GM12878 (cell line): ENCODE results near the gene LRP1B. TPM values are rescaled to one million over a fixed set of nuclear protein-coding genes. Genes with fewer than 3 reads are reported as not detected.

Experiments used
- BACH1 ChIP-seq: fragments of 450-650 bp; IDR thresholded peaks from 2 replicates; pipeline ENCODE4 v1.6.1; 2017; ENCODE audit warnings: mild to moderate bottlenecking, borderline replicate concordance
- CUX1 ChIP-seq: IDR thresholded peaks from 2 replicates; pipeline ENCODE4 v1.6.1; 2012; ENCODE audit warnings: improper control_type of control experiment, low read depth, low read length; ENCODE audit not compliant: insufficient replicate concordance
- E2F8 ChIP-seq: fragments of 450-650 bp; IDR thresholded peaks from 2 replicates; pipeline ENCODE4 v1.6.1; 2018; ENCODE audit warnings: mild to moderate bottlenecking, low read depth, moderate library complexity; ENCODE audit not compliant: partially characterized antibody
- FOXK2 ChIP-seq: fragments of 450-650 bp; IDR thresholded peaks from 2 replicates; pipeline ENCODE4 v1.6.1; 2017; ENCODE audit warnings: mild to moderate bottlenecking, moderate library complexity
- HSF1 ChIP-seq: fragments of 150-350 bp; IDR thresholded peaks from 2 replicates; pipeline ENCODE4 v1.6.1; 2014; ENCODE audit warnings: mild to moderate bottlenecking, low read depth, low read length
- NRF1 ChIP-seq: conservative IDR thresholded peaks from 2 replicates; pipeline ENCODE4 v1.6.1; 2011; ENCODE audit warnings: mild to moderate bottlenecking, low read depth, low read length, improper control_type of control experiment
- POLR2A ChIP-seq: IDR thresholded peaks from 2 replicates; pipeline ENCODE4 v1.6.1; 2011; ENCODE audit warnings: low read depth, mild to moderate bottlenecking, low read length
- SMAD5 ChIP-seq: IDR thresholded peaks from 2 replicates; pipeline ENCODE4 v1.6.1; 2016; ENCODE audit warnings: antibody characterized with exemption, low read depth
- STAT1 ChIP-seq: fragments of 450-650 bp; conservative IDR thresholded peaks from 2 replicates; pipeline ENCODE4 v1.6.1; 2014; ENCODE audit warnings: antibody characterized with exemption, mild to moderate bottlenecking
- TBL1XR1 ChIP-seq: IDR thresholded peaks from 2 replicates; pipeline ENCODE4 v1.6.1; 2012; ENCODE audit warnings: low read depth, low read length, improper control_type of control experiment
- ZSCAN29 ChIP-seq: fragments of 450-650 bp; IDR thresholded peaks from 2 replicates; pipeline ENCODE4 v1.6.1; 2017; ENCODE audit warnings: mild to moderate bottlenecking, moderate library complexity
- polyA plus RNA-seq, 11 experiments: library from polyadenylated mRNA; depleted of rRNA in 4 of 11; unstranded in 6 of 11; stranded (reverse) in 5 of 11; fragments of >200 nt; fragmentation: Nextera tagmentation in 4 of 11; fragmentation: Illumina TruSeq in 1 of 11; extraction: Ambion mirVana in 4 of 11; extraction: Trizol in 1 of 11; gene quantifications; 1 replicate in 1 of 11; 2 replicates in 10 of 11; pipeline versions ENCODE4 v1.2.1 to v1.2.3, GENCODE V29; 2011 to 2016; ENCODE audit warnings: inconsistent platforms in 2 of 11, missing spikeins in 2 of 11, low read depth in 1 of 11
- total RNA-seq, 4 experiments: library from RNA; depleted of rRNA in 3 of 4; stranded (reverse); fragments of >200 nt in 3 of 4; fragmentation: Illumina TruSeq in 1 of 4; extraction: Trizol in 1 of 4; gene quantifications; 2 replicates each; pipeline versions ENCODE4 v1.2.1 to v1.2.3, GENCODE V29; 2013 to 2021
- TF ChIP-seq, protein P1 (sequence below): fragments of 450-650 bp; IDR thresholded peaks from 2 replicates; pipeline ENCODE4 v1.6.1; 2017; ENCODE audit warnings: mild to moderate bottlenecking, moderate library complexity
- TF ChIP-seq, protein P2 (sequence below): fragments of 450-650 bp; IDR thresholded peaks from 2 replicates; pipeline ENCODE4 v1.6.1; 2016; ENCODE audit warnings: mild to moderate bottlenecking

LRP1B gene
- total and polyA plus RNA-seq, 10 of the 15 experiments (the other 5 are each of a cell fraction or from before 2014, with no cell fraction given): under 0.01 to 0.06 (median 0.03) TPM; not detected in 5

DNA sequence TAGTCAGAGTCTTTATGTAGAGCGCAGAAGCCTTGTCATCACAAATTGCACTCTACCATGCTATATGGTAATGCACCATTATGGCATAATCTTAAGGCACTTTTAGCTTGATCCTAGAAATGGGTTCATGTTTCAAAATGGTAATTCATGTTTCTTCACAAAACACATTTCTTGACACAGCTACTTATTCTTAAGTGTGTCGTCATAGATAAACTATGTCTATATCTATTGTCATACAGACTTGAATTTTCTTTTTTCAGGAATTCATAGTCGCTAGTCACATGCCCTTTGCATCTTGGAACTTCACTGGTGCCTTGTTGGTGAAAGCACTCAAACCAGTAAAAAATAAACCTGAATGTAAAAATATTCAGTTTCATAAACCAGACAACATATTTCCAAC lies 1578.2 kb downstream of the LRP1B start (continued):
- TF ChIP-seq CUX1 (no peak), BACH1 (no peak), ZSCAN29 (no peak), SMAD5 (no peak), FOXK2 (no peak), HSF1 (no peak), STAT1 (no peak), E2F8 (no peak), POLR2A (no peak), NRF1 (no peak), TBL1XR1 (no peak)
- TF ChIP-seq, protein P1, sequence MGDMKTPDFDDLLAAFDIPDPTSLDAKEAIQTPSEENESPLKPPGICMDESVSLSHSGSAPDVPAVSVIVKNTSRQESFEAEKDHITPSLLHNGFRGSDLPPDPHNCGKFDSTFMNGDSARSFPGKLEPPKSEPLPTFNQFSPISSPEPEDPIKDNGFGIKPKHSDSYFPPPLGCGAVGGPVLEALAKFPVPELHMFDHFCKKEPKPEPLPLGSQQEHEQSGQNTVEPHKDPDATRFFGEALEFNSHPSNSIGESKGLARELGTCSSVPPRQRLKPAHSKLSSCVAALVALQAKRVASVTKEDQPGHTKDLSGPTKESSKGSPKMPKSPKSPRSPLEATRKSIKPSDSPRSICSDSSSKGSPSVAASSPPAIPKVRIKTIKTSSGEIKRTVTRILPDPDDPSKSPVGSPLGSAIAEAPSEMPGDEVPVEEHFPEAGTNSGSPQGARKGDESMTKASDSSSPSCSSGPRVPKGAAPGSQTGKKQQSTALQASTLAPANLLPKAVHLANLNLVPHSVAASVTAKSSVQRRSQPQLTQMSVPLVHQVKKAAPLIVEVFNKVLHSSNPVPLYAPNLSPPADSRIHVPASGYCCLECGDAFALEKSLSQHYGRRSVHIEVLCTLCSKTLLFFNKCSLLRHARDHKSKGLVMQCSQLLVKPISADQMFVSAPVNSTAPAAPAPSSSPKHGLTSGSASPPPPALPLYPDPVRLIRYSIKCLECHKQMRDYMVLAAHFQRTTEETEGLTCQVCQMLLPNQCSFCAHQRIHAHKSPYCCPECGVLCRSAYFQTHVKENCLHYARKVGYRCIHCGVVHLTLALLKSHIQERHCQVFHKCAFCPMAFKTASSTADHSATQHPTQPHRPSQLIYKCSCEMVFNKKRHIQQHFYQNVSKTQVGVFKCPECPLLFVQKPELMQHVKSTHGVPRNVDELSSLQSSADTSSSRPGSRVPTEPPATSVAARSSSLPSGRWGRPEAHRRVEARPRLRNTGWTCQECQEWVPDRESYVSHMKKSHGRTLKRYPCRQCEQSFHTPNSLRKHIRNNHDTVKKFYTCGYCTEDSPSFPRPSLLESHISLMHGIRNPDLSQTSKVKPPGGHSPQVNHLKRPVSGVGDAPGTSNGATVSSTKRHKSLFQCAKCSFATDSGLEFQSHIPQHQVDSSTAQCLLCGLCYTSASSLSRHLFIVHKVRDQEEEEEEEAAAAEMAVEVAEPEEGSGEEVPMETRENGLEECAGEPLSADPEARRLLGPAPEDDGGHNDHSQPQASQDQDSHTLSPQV: no peak
- TF ChIP-seq, protein P2, sequence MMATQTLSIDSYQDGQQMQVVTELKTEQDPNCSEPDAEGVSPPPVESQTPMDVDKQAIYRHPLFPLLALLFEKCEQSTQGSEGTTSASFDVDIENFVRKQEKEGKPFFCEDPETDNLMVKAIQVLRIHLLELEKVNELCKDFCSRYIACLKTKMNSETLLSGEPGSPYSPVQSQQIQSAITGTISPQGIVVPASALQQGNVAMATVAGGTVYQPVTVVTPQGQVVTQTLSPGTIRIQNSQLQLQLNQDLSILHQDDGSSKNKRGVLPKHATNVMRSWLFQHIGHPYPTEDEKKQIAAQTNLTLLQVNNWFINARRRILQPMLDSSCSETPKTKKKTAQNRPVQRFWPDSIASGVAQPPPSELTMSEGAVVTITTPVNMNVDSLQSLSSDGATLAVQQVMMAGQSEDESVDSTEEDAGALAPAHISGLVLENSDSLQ: no peak
